GM12864 (cell line): ENCODE data around the gene CCDC169.

Source experiments
- DNase-seq: peaks from one replicate; pipeline ENCODE4 v3.0.0-alpha.2; 2011; ENCODE audit warnings: low read depth
- H3K4me3 ChIP-seq: 2 replicates; pipeline ENCODE4 v1.5.1; 2011; ENCODE audit warnings: mild to moderate bottlenecking, low read depth, low read length, control low read depth
- CTCF ChIP-seq: IDR thresholded peaks from 2 replicates; pipeline ENCODE4 v1.5.1; 2011; ENCODE audit warnings: low read depth, mild to moderate bottlenecking, moderate library complexity, low read length, control low read depth, inconsistent platforms; ENCODE audit errors: missing control alignments

Gene CCDC169

GRCh38 chr13:36211567-36211966 lies 86.0 kb downstream of the CCDC169 start:
- H3K4me3 ChIP-seq: no peak overlapping the region
- no peak for DNase-seq
- no peak for TF ChIP-seq CTCF

GRCh38 chr13:36210738-36211137 lies 86.9 kb downstream of the CCDC169 start:
- no peak overlapping the region for H3K4me3 ChIP-seq
- TF ChIP-seq CTCF: no peak
- no peak for DNase-seq

- DNase-seq: no peak
- no peak for TF ChIP-seq CTCF
- H3K4me3 ChIP-seq: no peak overlapping the region
Measured at GRCh38 chr13:36207672-36208071, 89.9 kb downstream of the CCDC169 start.

DNA sequence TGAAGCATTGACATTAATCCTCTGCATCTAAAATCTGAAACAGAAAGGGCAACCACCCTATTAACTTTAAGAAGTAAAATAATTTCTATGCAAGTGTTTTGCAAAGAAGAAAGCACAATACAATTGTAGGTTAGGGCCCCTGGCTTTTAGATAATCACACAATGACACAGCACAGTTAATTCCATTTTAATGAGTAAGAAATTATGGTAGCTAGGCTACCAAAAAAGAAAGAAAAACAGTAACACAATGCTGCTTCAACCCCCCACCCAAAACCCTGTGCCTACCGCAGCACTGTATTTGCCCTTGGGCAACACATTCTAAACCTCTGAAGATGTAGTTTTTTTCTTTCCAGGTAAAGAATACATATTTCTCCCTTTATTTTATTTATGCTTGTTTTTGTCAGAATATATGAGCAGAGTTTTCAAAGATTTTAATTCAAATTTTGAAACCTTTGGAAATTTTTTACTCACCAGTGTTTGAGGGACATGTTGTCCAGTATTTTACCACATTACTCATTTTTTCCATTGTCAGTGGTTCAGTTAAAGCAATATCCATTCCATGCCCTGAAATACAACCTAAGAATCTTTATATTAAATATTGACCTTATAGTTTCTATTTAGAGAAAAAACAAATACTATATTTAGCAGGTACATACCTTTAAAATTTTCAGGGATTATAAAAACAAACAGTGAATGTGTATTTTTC lies 104.3 kb downstream of the CCDC169 start:
- no peak for DNase-seq
- no peak for TF ChIP-seq CTCF
- no peak overlapping the region for H3K4me3 ChIP-seq

- no peak overlapping the region for H3K4me3 ChIP-seq
- no peak for TF ChIP-seq CTCF
- DNase-seq: no peak
Measured at GRCh38 chr13:36192166-36192565, 105.4 kb downstream of the CCDC169 start.

- TF ChIP-seq CTCF: no peak
- no peak overlapping the region for H3K4me3 ChIP-seq
- no peak for DNase-seq
Measured at GRCh38 chr13:36190771-36191170, 106.8 kb downstream of the CCDC169 start.

- TF ChIP-seq CTCF: no peak
- no peak overlapping the region for H3K4me3 ChIP-seq
- no peak for DNase-seq
Measured at GRCh38 chr13:36188441-36188840, 109.2 kb downstream of the CCDC169 start.
